LNCAP (cell line): ENCODE measurements around the gene EEF1A1.

Source experiments
- TF ChIP-seq, protein P1 (sequence below): fragments of 450-650 bp; IDR thresholded peaks from 2 replicates; pipeline ENCODE4 v1.5.1; 2017; ENCODE audit warnings: mild to moderate bottlenecking

Gene EEF1A1

GRCh38 chr6:73537677-73538076, 16.8 kb upstream of the EEF1A1 start:
- TF ChIP-seq, protein P1, sequence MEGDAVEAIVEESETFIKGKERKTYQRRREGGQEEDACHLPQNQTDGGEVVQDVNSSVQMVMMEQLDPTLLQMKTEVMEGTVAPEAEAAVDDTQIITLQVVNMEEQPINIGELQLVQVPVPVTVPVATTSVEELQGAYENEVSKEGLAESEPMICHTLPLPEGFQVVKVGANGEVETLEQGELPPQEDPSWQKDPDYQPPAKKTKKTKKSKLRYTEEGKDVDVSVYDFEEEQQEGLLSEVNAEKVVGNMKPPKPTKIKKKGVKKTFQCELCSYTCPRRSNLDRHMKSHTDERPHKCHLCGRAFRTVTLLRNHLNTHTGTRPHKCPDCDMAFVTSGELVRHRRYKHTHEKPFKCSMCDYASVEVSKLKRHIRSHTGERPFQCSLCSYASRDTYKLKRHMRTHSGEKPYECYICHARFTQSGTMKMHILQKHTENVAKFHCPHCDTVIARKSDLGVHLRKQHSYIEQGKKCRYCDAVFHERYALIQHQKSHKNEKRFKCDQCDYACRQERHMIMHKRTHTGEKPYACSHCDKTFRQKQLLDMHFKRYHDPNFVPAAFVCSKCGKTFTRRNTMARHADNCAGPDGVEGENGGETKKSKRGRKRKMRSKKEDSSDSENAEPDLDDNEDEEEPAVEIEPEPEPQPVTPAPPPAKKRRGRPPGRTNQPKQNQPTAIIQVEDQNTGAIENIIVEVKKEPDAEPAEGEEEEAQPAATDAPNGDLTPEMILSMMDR = no peak

- TF ChIP-seq, protein P1 = no peak
Observed at GRCh38 chr6:73534628-73535027, 13.8 kb upstream of the EEF1A1 start.

GRCh38 chr6:73532293-73532692, 11.5 kb upstream of the EEF1A1 start:
- TF ChIP-seq, protein P1 = no peak

GRCh38 chr6:73528897-73529296, 8.1 kb upstream of the EEF1A1 start:
- TF ChIP-seq, protein P1 = no peak

DNA sequence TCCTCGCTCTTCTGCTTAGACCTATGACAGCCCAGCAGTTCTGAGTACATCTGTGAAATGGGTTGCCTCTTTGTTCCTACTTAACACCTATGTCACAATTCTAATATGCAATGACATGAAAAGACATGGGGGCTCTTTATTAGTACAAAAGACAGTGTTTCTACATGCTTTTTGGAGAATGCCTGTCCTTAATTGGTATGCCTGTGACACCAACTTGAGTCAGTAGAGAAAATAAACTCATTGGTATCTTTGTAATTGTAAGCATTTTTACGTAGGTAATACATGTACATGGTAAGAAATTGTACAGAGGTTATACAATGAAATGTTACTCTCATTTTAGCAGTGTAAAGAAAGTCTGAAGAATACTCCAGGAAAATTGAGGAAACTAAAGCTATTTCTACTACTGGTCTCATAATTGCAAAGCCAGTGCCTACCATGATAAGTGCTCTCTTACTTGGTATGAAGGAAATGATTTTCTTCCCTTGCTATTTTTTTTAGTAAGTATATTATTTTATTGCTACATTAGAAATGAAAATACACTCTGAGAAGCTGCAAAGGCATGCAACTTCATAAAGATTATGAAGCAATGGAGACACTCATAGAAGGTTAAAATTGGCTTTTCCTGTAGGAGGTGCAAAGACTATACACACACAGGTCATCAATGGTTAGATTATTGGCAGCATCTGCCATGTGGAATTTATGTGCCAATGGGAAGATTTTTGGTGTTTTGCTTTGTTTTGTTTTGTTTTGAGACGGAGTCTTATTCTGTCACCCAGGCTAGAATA, 4.9 kb upstream of the EEF1A1 start:
- TF ChIP-seq, protein P1 = no peak

GRCh38 chr6:73523434-73524123, 2.7 kb upstream of the EEF1A1 start:
- TF ChIP-seq, protein P1 = no peak

- TF ChIP-seq, protein P1 = no peak
Observed at GRCh38 chr6:73521351-73521985, 636 bp upstream of the EEF1A1 start.
